Nephron progenitor cell (in vitro differentiated cells): ENCODE results near the gene CTNNA3.

Experiments used
- DNase-seq: peaks from one replicate; pipeline ENCODE4 v3.0.0; 2021
- H3K27ac Mint-ChIP-seq: 2 replicates; pipeline ENCODE4 v1.8.0; 2021; ENCODE audit warnings: mild to moderate bottlenecking, moderate library complexity, mixed read lengths
- H3K27me3 Mint-ChIP-seq: 2 replicates; pipeline ENCODE4 v1.8.0; 2021; ENCODE audit warnings: mild to moderate bottlenecking, low read depth, mixed read lengths; ENCODE audit not compliant: poor library complexity
- H3K36me3 Mint-ChIP-seq: 2 replicates; pipeline ENCODE4 v1.8.0; 2021; ENCODE audit warnings: low read depth, mixed read lengths
- H3K4me1 Mint-ChIP-seq: 2 replicates; pipeline ENCODE4 v1.8.0; 2021; ENCODE audit warnings: mixed read lengths
- H3K4me3 Mint-ChIP-seq: 2 replicates; pipeline ENCODE4 v1.8.0; 2021; ENCODE audit warnings: mild to moderate bottlenecking, moderate library complexity, mixed read lengths
- H3K9me3 Mint-ChIP-seq: 2 replicates; pipeline ENCODE4 v1.8.0; 2021; ENCODE audit warnings: mild to moderate bottlenecking, moderate library complexity, mixed read lengths
- CTCF ChIP-seq: fragments of 200-600 bp; sonication (generic); IDR thresholded peaks from 2 replicates; pipeline ENCODE4 v1.5.0; 2021; ENCODE audit warnings: antibody characterized with exemption

The CTNNA3 gene

DNA sequence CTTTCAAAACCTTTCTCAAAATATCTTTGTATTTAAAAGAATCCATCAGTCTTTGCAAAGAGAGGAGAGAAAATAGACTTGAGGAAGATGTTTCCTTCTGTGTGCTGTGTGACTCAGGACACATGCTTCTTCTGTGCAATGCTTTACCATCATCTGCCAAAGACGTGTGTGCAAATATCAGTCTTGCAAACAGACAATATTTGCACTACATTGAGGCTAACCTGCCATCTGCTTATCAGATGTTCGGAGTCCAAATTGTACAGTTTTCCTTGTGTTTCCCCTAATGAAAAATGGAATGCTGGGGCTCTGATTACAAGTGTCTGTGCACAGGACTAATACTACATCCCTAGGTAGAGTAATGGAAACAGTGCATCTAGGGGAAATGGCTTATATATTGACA lies 1123.3 kb downstream of the CTNNA3 start:
- H3K4me3 Mint-ChIP-seq = no peak overlapping the region
- no peak for DNase-seq
- H3K9me3 Mint-ChIP-seq = no peaks in the 10 kb centered on the region
- H3K4me1 Mint-ChIP-seq = no peaks in the 10 kb centered on the region
- no peaks in the 10 kb centered on the region for H3K27me3 Mint-ChIP-seq
- H3K36me3 Mint-ChIP-seq = no peaks in the 10 kb centered on the region
- TF ChIP-seq CTCF = no peak
- no peak overlapping the region for H3K27ac Mint-ChIP-seq

DNA sequence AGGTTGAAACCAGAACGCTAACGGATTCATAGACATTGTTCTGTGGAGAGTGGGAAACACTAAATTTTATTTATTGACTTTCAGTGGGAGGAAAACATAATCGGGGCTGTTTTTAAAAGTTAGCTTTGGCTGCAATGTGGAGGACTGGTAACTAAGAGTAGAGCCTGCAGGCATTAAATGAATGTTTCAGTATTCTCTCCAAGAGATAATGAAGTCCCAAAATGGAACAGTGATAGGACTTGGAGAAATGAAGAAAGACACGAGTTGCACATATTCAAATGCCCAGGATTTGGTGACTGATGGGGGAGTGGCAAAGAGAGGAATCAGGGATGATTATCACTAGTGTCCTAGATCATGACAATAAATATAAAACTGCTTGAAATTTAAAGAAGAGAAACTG lies 1130.0 kb downstream of the CTNNA3 start:
- Mint-ChIP-seq H3K36me3 (no peaks in the 10 kb centered on the region), H3K27ac (no peak overlapping the region), H3K27me3 (no peaks in the 10 kb centered on the region), H3K4me1 (peaks cover 18% of the 10 kb centered on the region), H3K9me3 (no peaks in the 10 kb centered on the region), H3K4me3 (no peak overlapping the region)
- TF ChIP-seq CTCF = no peak
- DNase-seq = no peak

DNA sequence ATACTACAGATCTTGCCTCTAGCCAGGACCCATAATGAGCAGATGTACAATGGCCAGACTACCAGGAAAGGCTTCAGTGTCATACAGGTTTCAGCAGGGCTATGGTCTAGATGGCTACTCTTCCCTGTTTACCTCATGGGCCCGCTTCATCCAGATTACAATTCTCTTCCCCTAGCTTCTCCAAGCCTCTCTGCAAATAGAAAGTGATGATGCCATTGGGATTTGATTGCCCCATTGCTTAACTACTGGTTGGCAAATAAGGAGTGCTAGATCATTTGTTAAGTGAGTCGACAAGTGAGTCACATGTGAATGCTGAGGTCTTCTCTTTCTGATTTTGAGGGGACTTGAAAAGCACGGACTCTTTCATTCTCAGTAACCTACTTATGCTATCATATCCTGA lies 1131.7 kb downstream of the CTNNA3 start:
- Mint-ChIP-seq H3K27me3 (peaks cover 7% of the 10 kb centered on the region), H3K36me3 (no peaks in the 10 kb centered on the region), H3K9me3 (no peaks in the 10 kb centered on the region), H3K4me3 (no peak overlapping the region), H3K27ac (no peak overlapping the region), H3K4me1 (peaks cover 18% of the 10 kb centered on the region)
- TF ChIP-seq CTCF = no peak
- DNase-seq = no peak

GRCh38 chr10:66555061-66555460 lies 1140.9 kb downstream of the CTNNA3 start:
- H3K36me3 Mint-ChIP-seq = no peaks in the 10 kb centered on the region

DNA sequence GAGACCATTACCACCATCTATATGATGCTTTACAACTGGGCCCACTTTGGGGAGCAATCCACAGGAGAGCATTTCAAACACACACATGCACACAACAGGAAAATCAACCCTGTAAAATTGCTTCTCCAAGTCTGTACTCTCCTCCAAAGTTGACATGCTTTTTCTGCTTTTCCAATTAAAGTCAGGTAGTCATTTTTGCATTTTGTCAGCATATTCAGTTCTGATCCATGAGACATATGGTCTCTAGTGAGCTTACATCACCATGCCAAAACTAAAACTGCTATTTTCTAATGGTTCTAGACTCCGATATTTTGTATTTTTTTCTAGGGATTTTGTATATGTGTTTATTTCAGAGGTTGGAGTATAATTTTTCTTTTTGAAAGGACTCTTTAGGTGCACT lies 1143.7 kb downstream of the CTNNA3 start:
- H3K27me3 Mint-ChIP-seq = no peaks in the 10 kb centered on the region
- no peaks in the 10 kb centered on the region for H3K4me1 Mint-ChIP-seq
- H3K27ac Mint-ChIP-seq = no peak overlapping the region
- H3K36me3 Mint-ChIP-seq = no peaks in the 10 kb centered on the region
- H3K4me3 Mint-ChIP-seq = no peak overlapping the region
- peaks cover 3% of the 10 kb centered on the region for H3K9me3 Mint-ChIP-seq
- DNase-seq = no peak
- TF ChIP-seq CTCF = no peak

More at GRCh38 chr10:66555061-66555460, 1140.9 kb downstream of the CTNNA3 start:
- Mint-ChIP-seq H3K27me3 (peaks cover 7% of the 10 kb centered on the region), H3K27ac (no peak overlapping the region), H3K4me3 (no peak overlapping the region), H3K4me1 (no peaks in the 10 kb centered on the region), H3K9me3 (no peaks in the 10 kb centered on the region)
- DNase-seq = no peak
- no peak for TF ChIP-seq CTCF

DNA sequence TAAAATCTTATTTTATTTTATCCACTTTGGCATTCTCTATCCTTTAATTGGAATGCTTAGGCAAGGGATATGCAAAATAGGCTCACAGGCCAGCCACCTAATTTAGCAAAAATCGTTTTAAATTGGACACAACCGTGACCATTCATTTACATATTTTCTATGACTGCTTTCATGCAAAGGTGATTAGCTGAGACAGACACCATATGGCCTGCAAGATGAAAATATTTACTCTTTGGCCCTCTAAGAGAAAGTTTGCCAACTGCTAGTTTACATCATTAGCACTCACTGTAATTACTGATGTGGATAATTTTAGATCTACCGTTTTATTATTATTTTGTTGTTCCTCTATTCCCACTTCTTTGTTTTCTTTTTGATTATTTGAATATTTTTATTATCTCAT lies 1145.6 kb downstream of the CTNNA3 start:
- Mint-ChIP-seq H3K4me3 (no peak overlapping the region), H3K27ac (no peak overlapping the region), H3K9me3 (peaks cover 3% of the 10 kb centered on the region), H3K36me3 (no peaks in the 10 kb centered on the region), H3K4me1 (no peaks in the 10 kb centered on the region), H3K27me3 (no peaks in the 10 kb centered on the region)
- DNase-seq = no peak
- no peak for TF ChIP-seq CTCF
